ENCODE measurements around the gene FER.

- TF ChIP-seq NRF1 (conservative IDR thresholded peaks at IDR 0.05; ENCODE audit: low read depth, low read length) (no peak), LARP7 (IDR thresholded peaks at IDR 0.05) (no peak), CTCF (IDR thresholded peaks at IDR 0.05 in 2 of 3, conservative IDR thresholded peaks at IDR 0.05 in 1 of 3; ENCODE audit: control insufficient read depth in 2 of 3, extremely low read depth in 1 of 3, insufficient read depth in 1 of 3, low read depth in 3 of 3, low read length in 3 of 3) (no peak), EP300 (IDR thresholded peaks at IDR 0.05; ENCODE audit: borderline replicate concordance in 1 of 2, control insufficient read depth in 1 of 2, low read depth in 2 of 2, low read length in 2 of 2) (no peak)
Measured at GRCh38 chr5:109199289-109199688, 451.6 kb downstream of the FER start.
